GM23338 (cell line): ENCODE results near the gene PLBD2.

Experiments
- CTCF ChIP-seq, 2 experiments: fragments of 200-600 bp in 1 of 2; sonication (generic) in 1 of 2; conservative IDR thresholded peaks; 2 replicates each; pipeline versions ENCODE4 v1.5.1 to v1.6.1; 2016 to 2017; ENCODE audit warnings: antibody characterized with exemption in 2 of 2, low read depth in 2 of 2, mild to moderate bottlenecking in 2 of 2, moderate library complexity in 1 of 2
- EZH2 ChIP-seq: fragments of 200-600 bp; sonication (generic); IDR thresholded peaks from one replicate; pipeline ENCODE4 v1.8.0; 2017; ENCODE audit warnings: antibody characterized with exemption, mild to moderate bottlenecking, low read depth; ENCODE audit not compliant: unreplicated experiment
- EZH2phosphoT487 ChIP-seq: fragments of 200-600 bp; sonication (generic); IDR thresholded peaks from one replicate; pipeline ENCODE4 v1.8.1; 2018; ENCODE audit warnings: antibody characterized with exemption; ENCODE audit not compliant: unreplicated experiment
- JUNB ChIP-seq: IDR thresholded peaks from one replicate; pipeline ENCODE4 v1.6.1; 2016; ENCODE audit warnings: antibody characterized with exemption; ENCODE audit not compliant: unreplicated experiment
- POLR2AphosphoS5 ChIP-seq: IDR thresholded peaks from 2 replicates; pipeline ENCODE4 v1.6.1; 2016; ENCODE audit warnings: antibody characterized with exemption, low read depth
- REST ChIP-seq: IDR thresholded peaks from one replicate; pipeline ENCODE4 v1.6.1; 2018; ENCODE audit warnings: antibody characterized with exemption; ENCODE audit not compliant: unreplicated experiment

GRCh38 chr12:113351089-113351488 lies 7.3 kb upstream of the PLBD2 start:
- TF ChIP-seq POLR2AphosphoS5 (no peak), CTCF (conservative IDR thresholded peaks at IDR 0.05; ENCODE audit: low read depth in 2 of 2) (no peak), EZH2 (no peak), EZH2phosphoT487 (no peak), REST (no peak), JUNB (no peak)
